Measurements from ENCODE around the gene DYSF.

Gene DYSF

DNA sequence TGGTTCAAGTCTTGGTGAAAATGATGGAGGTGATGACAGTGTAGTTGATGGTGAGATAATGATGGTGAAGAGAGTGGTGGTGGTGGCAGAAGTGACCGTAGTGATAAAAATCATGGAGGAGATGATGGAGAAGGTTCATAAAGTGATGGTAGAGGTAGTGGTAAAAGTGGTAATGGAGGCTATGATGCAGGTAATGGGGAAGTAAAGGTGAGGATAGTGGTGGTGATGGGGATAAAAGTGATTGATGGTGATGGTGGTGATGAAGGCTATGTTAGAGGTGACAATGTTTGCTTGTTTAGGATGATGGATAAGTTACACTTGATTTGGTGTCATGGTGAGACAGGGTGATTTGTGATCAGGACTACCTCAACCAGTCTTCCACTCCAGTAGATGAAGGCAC lies 268.9 kb downstream of the DYSF start:
- no peaks in the 10 kb centered on the region for H4K20me1 ChIP-seq (ENCODE audit: control insufficient read depth, insufficient read depth, low read depth, low read length)
- H3K27me3 ChIP-seq (ENCODE audit: control insufficient read depth, low read length): no peaks in the 10 kb centered on the region
- H3F3A ChIP-seq (ENCODE audit: control insufficient read depth, insufficient read depth): no peaks in the 10 kb centered on the region
- H3K4me3 ChIP-seq (ENCODE audit: low read length): no peak overlapping the region
- H3K9me3 ChIP-seq (ENCODE audit: control insufficient read depth, insufficient read depth, low read length): peaks cover 8% of the 10 kb centered on the region
- H3K27ac ChIP-seq (ENCODE audit: low read depth, low read length): no peak overlapping the region
- H3K4me1 ChIP-seq (ENCODE audit: control insufficient read depth, low read length): no peaks in the 10 kb centered on the region
- H3K79me2 ChIP-seq (ENCODE audit: control insufficient read depth, low read length): no peaks in the 10 kb centered on the region
- no peak for TF ChIP-seq EZH2phosphoT487 (IDR thresholded peaks at IDR 0.05; ENCODE audit: borderline replicate concordance, low read length)
- TF ChIP-seq, protein P1, sequence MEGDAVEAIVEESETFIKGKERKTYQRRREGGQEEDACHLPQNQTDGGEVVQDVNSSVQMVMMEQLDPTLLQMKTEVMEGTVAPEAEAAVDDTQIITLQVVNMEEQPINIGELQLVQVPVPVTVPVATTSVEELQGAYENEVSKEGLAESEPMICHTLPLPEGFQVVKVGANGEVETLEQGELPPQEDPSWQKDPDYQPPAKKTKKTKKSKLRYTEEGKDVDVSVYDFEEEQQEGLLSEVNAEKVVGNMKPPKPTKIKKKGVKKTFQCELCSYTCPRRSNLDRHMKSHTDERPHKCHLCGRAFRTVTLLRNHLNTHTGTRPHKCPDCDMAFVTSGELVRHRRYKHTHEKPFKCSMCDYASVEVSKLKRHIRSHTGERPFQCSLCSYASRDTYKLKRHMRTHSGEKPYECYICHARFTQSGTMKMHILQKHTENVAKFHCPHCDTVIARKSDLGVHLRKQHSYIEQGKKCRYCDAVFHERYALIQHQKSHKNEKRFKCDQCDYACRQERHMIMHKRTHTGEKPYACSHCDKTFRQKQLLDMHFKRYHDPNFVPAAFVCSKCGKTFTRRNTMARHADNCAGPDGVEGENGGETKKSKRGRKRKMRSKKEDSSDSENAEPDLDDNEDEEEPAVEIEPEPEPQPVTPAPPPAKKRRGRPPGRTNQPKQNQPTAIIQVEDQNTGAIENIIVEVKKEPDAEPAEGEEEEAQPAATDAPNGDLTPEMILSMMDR (IDR thresholded peaks at IDR 0.05; ENCODE audit: low read depth, low read length, poor library complexity, severe bottlenecking): no peak
- H3K36me3 ChIP-seq (ENCODE audit: control insufficient read depth, low read length): no peaks in the 10 kb centered on the region
- no peaks in the 10 kb centered on the region for H3K9me2 ChIP-seq (replicated peaks; ENCODE audit: control insufficient read depth, low read length)
- no peak overlapping the region for H3K4me2 ChIP-seq (ENCODE audit: low read length)

DNA sequence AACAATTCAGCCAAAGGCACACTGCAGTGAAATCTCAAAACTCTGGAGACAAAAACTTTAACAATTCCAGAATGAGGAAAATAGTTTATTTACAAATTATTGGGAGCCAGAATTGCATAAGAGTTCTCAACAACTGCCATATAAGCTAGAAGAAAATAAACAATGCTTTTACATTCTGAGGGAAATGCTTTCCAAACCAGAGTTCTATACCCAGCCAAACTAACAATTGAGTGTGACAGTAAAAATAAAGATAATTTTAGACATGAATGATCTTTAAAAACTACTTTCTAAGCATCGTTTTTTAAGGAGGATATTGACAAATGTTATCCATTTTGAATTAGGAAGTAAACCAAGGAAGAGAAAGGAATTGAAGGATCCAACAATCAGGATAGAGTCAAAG lies 271.4 kb downstream of the DYSF start:
- Histone ChIP-seq H4K20me1 (ENCODE audit: control insufficient read depth, insufficient read depth, low read depth, low read length) (no peaks in the 10 kb centered on the region), H3K4me1 (ENCODE audit: control insufficient read depth, low read length) (no peaks in the 10 kb centered on the region), H3K27ac (ENCODE audit: low read depth, low read length) (no peak overlapping the region), H3K36me3 (ENCODE audit: control insufficient read depth, low read length) (no peaks in the 10 kb centered on the region), H3K4me2 (ENCODE audit: low read length) (no peak overlapping the region), H3F3A (ENCODE audit: control insufficient read depth, insufficient read depth) (no peaks in the 10 kb centered on the region), H3K9me2 (replicated peaks; ENCODE audit: control insufficient read depth, low read length) (no peaks in the 10 kb centered on the region), H3K79me2 (ENCODE audit: control insufficient read depth, low read length) (no peaks in the 10 kb centered on the region), H3K4me3 (ENCODE audit: low read length) (no peak overlapping the region), H3K9me3 (ENCODE audit: control insufficient read depth, insufficient read depth, low read length) (peaks cover 8% of the 10 kb centered on the region), H3K27me3 (ENCODE audit: control insufficient read depth, low read length) (no peaks in the 10 kb centered on the region)
- TF ChIP-seq, protein P1 (IDR thresholded peaks at IDR 0.05; ENCODE audit: low read depth, low read length, poor library complexity, severe bottlenecking): no peak
- no peak for TF ChIP-seq EZH2phosphoT487 (IDR thresholded peaks at IDR 0.05; ENCODE audit: borderline replicate concordance, low read length)

DNA sequence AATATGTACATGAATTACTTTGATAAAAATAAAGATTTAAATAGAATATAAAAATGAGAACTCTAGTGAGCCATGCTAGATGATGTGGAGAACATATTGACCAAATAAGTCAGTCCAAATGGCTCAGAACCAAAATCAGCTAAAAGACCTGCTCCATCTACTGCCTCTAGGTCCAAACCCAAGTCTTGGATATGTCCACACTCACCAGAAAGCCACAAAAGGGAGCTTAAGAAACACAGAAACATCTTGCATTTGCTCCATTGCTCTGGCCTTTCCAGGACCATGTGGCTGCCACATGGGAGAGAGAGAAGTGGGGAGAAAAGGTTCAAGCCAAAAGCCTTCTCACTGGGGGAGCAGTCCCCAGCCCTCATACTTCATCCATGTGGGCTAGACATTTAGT lies 272.5 kb downstream of the DYSF start:
- Histone ChIP-seq H3K27me3 (ENCODE audit: control insufficient read depth, low read length) (no peaks in the 10 kb centered on the region), H3K4me1 (ENCODE audit: control insufficient read depth, low read length) (no peaks in the 10 kb centered on the region), H3K27ac (ENCODE audit: low read depth, low read length) (no peak overlapping the region), H3K9me3 (ENCODE audit: control insufficient read depth, insufficient read depth, low read length) (peaks cover 8% of the 10 kb centered on the region), H3F3A (ENCODE audit: control insufficient read depth, insufficient read depth) (no peaks in the 10 kb centered on the region), H3K9me2 (replicated peaks; ENCODE audit: control insufficient read depth, low read length) (no peaks in the 10 kb centered on the region), H3K36me3 (ENCODE audit: control insufficient read depth, low read length) (no peaks in the 10 kb centered on the region), H3K4me2 (ENCODE audit: low read length) (no peak overlapping the region), H3K79me2 (ENCODE audit: control insufficient read depth, low read length) (no peaks in the 10 kb centered on the region), H3K4me3 (ENCODE audit: low read length) (no peak overlapping the region), H4K20me1 (ENCODE audit: control insufficient read depth, insufficient read depth, low read depth, low read length) (no peaks in the 10 kb centered on the region)
- no peak for TF ChIP-seq EZH2phosphoT487 (IDR thresholded peaks at IDR 0.05; ENCODE audit: borderline replicate concordance, low read length)
- TF ChIP-seq, protein P1 (IDR thresholded peaks at IDR 0.05; ENCODE audit: low read depth, low read length, poor library complexity, severe bottlenecking): no peak

DNA sequence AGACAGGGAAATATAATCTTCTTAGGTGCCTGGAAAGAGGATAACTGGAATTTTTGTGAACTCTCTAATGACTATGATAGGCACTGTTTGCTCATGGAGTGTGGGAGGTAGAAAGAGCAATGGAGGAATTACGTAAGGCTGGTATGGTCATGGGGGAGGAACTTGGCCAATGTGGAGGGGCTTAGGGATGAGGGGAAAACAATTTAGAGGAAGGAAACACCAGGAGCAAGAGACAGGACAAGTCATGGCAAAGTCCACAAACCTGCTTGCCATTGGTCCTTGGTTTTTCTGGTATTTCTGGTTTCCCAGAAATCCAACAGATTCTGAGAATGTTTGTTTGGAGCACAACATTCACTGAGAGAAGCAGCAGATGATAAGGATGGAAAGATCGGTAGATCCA lies 274.2 kb downstream of the DYSF start:
- Histone ChIP-seq H3F3A (ENCODE audit: control insufficient read depth, insufficient read depth) (no peaks in the 10 kb centered on the region), H3K4me2 (ENCODE audit: low read length) (no peak overlapping the region), H4K20me1 (ENCODE audit: control insufficient read depth, insufficient read depth, low read depth, low read length) (no peaks in the 10 kb centered on the region), H3K4me3 (ENCODE audit: low read length) (no peak overlapping the region), H3K27me3 (ENCODE audit: control insufficient read depth, low read length) (no peaks in the 10 kb centered on the region), H3K36me3 (ENCODE audit: control insufficient read depth, low read length) (no peaks in the 10 kb centered on the region), H3K79me2 (ENCODE audit: control insufficient read depth, low read length) (no peaks in the 10 kb centered on the region), H3K4me1 (ENCODE audit: control insufficient read depth, low read length) (no peaks in the 10 kb centered on the region), H3K9me3 (ENCODE audit: control insufficient read depth, insufficient read depth, low read length) (peaks cover 8% of the 10 kb centered on the region), H3K27ac (ENCODE audit: low read depth, low read length) (no peak overlapping the region), H3K9me2 (replicated peaks; ENCODE audit: control insufficient read depth, low read length) (no peaks in the 10 kb centered on the region)
- no peak for TF ChIP-seq EZH2phosphoT487 (IDR thresholded peaks at IDR 0.05; ENCODE audit: borderline replicate concordance, low read length)
- TF ChIP-seq, protein P1 (IDR thresholded peaks at IDR 0.05; ENCODE audit: low read depth, low read length, poor library complexity, severe bottlenecking): no peak
